Neural crest cell (in vitro differentiated cells): Measurements from ENCODE around the gene MEGF8. TPM values are rescaled to one million over a fixed set of nuclear protein-coding genes. Genes with fewer than 3 reads are reported as not detected.

Source experiments
- DNase-seq: peaks from one replicate; pipeline ENCODE4 v3.0.0; 2021; ENCODE audit warnings: low read depth, mixed read lengths, low spot score
- H3K27ac Mint-ChIP-seq: one replicate; pipeline ENCODE4 v1.8.0; 2021; ENCODE audit warnings: mild to moderate bottlenecking, mixed read lengths; ENCODE audit not compliant: unreplicated experiment
- H3K27me3 Mint-ChIP-seq: 2 replicates; pipeline ENCODE4 v1.8.0; 2021; ENCODE audit warnings: low read depth, mild to moderate bottlenecking, mixed read lengths
- H3K36me3 Mint-ChIP-seq: 2 replicates; pipeline ENCODE4 v1.8.0; 2021; ENCODE audit warnings: low read depth, mild to moderate bottlenecking, mixed read lengths
- H3K4me1 Mint-ChIP-seq: 2 replicates; pipeline ENCODE4 v1.8.0; 2021; ENCODE audit warnings: mixed read lengths
- H3K4me3 Mint-ChIP-seq: one replicate; pipeline ENCODE4 v1.8.0; 2021; ENCODE audit warnings: mild to moderate bottlenecking, mixed read lengths
- H3K9me3 Mint-ChIP-seq: 2 replicates; pipeline ENCODE4 v1.8.0; 2021; ENCODE audit warnings: mixed read lengths
- CTCF ChIP-seq: fragments of 200-600 bp; sonication (generic); conservative IDR thresholded peaks from 2 replicates; pipeline ENCODE4 v1.5.0; 2021; ENCODE audit warnings: antibody characterized with exemption, mild to moderate bottlenecking
- total RNA-seq: library from RNA; stranded (reverse); gene quantifications from 2 replicates; pipeline ENCODE4 v1.2.1, GENCODE V29; 2021

The MEGF8 gene
- total RNA-seq, 1 donor from 2014 or later: 39.2 TPM

GRCh38 chr19:42325896-42326771 lies 699 bp downstream of the MEGF8 start:
- Mint-ChIP-seq H3K36me3 (peaks cover 2% of the 10 kb centered on the region), H3K9me3 (no peaks in the 10 kb centered on the region), H3K4me3 (peak overlapping the region; percentile 88), H3K27me3 (peaks cover 35% of the 10 kb centered on the region), H3K27ac (peak overlapping the region; percentile 43), H3K4me1 (peaks cover 47% of the 10 kb centered on the region)
- TF ChIP-seq CTCF: peak; percentile 24
- peak; percentile 12 for DNase-seq

- peaks cover 2% of the 10 kb centered on the region for H3K36me3 Mint-ChIP-seq
- TF ChIP-seq CTCF: no peak
- peaks cover 27% of the 10 kb centered on the region for H3K27me3 Mint-ChIP-seq
Measured at GRCh38 chr19:42326969-42327368, 1.5 kb downstream of the MEGF8 start.

GRCh38 chr19:42327381-42327780 lies 1.9 kb downstream of the MEGF8 start:
- no peak for TF ChIP-seq CTCF
- Mint-ChIP-seq H3K4me3 (peak overlapping the region; percentile 88), H3K27me3 (peaks cover 23% of the 10 kb centered on the region), H3K9me3 (no peaks in the 10 kb centered on the region), H3K4me1 (peaks cover 47% of the 10 kb centered on the region), H3K36me3 (peaks cover 2% of the 10 kb centered on the region), H3K27ac (no peak overlapping the region)
- no peak for DNase-seq

More at GRCh38 chr19:42326969-42327368, 1.5 kb downstream of the MEGF8 start:
- peak overlapping the region; percentile 88 for H3K4me3 Mint-ChIP-seq
- no peak for DNase-seq
- H3K4me1 Mint-ChIP-seq: peaks cover 47% of the 10 kb centered on the region
- no peaks in the 10 kb centered on the region for H3K9me3 Mint-ChIP-seq
- H3K27ac Mint-ChIP-seq: no peak overlapping the region

- Mint-ChIP-seq H3K36me3 (peaks cover 2% of the 10 kb centered on the region), H3K4me1 (peaks cover 47% of the 10 kb centered on the region), H3K9me3 (no peaks in the 10 kb centered on the region), H3K27me3 (peaks cover 16% of the 10 kb centered on the region), H3K27ac (peak overlapping the region; percentile 59), H3K4me3 (peak overlapping the region; percentile 88)
- TF ChIP-seq CTCF: no peak
- DNase-seq: no peak
Measured at GRCh38 chr19:42328106-42328505, 2.7 kb downstream of the MEGF8 start.

- no peak for DNase-seq
- Mint-ChIP-seq H3K36me3 (peaks cover 2% of the 10 kb centered on the region), H3K27ac (no peak overlapping the region), H3K4me3 (peak overlapping the region; percentile 42), H3K4me1 (peaks cover 47% of the 10 kb centered on the region), H3K9me3 (no peaks in the 10 kb centered on the region), H3K27me3 (peaks cover 8% of the 10 kb centered on the region)
- no peak for TF ChIP-seq CTCF
Measured at GRCh38 chr19:42328854-42329253, 3.4 kb downstream of the MEGF8 start.
